A673 (cell line): Measurements from ENCODE around the gene BUB3.

ENCODE experiments used
- EZH2 ChIP-seq: fragments of 200-600 bp; sonication (generic); IDR thresholded peaks from 2 replicates; pipeline ENCODE4 v1.6.1; 2017; ENCODE audit warnings: borderline replicate concordance, low read depth, mild to moderate bottlenecking, mixed read lengths, antibody characterized with exemption, low read length; ENCODE audit not compliant: poor library complexity, severe bottlenecking
- TF ChIP-seq, protein P1 (sequence below): fragments of 300-800, 200-600 bp; sonication (generic); conservative IDR thresholded peaks from 2 replicates; pipeline ENCODE4 v1.5.1; 2017; ENCODE audit warnings: low read depth, mild to moderate bottlenecking, antibody characterized with exemption, low read length, moderate library complexity, mixed read lengths

DNA sequence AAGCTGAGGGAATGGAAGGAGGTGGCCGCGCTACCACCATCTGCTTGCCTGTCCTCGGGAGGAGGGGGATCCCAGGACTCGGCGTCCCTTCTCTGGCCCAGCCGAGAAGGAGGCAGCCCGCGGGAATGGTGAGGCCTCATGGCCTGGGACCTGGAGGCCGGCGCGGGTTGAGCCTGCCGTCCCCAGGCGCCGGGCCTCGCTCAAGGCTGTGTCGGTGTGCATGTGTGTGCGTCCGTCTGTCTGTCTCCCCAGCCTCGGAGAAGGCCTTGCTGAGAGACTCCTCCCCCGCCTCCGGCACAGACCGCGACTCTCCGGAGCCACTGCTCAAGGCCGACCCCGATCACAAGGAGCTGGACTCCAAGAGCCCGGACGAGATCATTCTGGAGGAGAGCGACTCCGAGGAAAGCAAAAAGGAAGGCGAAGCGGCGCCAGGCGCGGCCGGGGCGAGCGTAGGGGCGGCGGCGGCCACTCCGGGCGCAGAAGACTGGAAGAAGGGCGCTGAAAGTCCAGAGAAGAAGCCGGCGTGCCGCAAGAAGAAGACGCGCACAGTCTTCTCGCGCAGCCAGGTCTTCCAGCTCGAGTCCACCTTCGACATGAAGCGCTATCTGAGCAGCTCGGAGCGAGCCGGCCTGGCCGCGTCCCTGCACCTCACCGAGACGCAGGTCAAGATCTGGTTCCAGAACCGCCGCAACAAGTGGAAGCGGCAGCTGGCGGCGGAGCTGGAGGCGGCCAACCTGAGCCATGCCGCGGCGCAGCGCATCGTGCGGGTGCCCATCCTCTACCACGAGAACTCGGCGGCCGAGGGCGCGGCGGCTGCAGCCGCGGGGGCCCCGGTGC is 17.2 kb upstream of the BUB3 start:
- TF ChIP-seq, protein P1, sequence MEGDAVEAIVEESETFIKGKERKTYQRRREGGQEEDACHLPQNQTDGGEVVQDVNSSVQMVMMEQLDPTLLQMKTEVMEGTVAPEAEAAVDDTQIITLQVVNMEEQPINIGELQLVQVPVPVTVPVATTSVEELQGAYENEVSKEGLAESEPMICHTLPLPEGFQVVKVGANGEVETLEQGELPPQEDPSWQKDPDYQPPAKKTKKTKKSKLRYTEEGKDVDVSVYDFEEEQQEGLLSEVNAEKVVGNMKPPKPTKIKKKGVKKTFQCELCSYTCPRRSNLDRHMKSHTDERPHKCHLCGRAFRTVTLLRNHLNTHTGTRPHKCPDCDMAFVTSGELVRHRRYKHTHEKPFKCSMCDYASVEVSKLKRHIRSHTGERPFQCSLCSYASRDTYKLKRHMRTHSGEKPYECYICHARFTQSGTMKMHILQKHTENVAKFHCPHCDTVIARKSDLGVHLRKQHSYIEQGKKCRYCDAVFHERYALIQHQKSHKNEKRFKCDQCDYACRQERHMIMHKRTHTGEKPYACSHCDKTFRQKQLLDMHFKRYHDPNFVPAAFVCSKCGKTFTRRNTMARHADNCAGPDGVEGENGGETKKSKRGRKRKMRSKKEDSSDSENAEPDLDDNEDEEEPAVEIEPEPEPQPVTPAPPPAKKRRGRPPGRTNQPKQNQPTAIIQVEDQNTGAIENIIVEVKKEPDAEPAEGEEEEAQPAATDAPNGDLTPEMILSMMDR: no peak
- TF ChIP-seq EZH2: peak; percentile 87
